Breast epithelium (tissue), 3 donors: ENCODE measurements around the gene PIGQ.

Experiments used
- CTCF ChIP-seq, 3 donors: fragments of 450-650 bp; IDR thresholded peaks; one replicate each; pipeline ENCODE4 v1.5.1; 2016 to 2017; ENCODE audit warnings: antibody characterized with exemption in 3 of 3, mild to moderate bottlenecking in 3 of 3, moderate library complexity in 3 of 3
- POLR2A ChIP-seq: fragments of 450-650 bp; IDR thresholded peaks from one replicate; pipeline ENCODE4 v1.6.1; 2016; ENCODE audit warnings: antibody characterized with exemption, mild to moderate bottlenecking, moderate library complexity

DNA sequence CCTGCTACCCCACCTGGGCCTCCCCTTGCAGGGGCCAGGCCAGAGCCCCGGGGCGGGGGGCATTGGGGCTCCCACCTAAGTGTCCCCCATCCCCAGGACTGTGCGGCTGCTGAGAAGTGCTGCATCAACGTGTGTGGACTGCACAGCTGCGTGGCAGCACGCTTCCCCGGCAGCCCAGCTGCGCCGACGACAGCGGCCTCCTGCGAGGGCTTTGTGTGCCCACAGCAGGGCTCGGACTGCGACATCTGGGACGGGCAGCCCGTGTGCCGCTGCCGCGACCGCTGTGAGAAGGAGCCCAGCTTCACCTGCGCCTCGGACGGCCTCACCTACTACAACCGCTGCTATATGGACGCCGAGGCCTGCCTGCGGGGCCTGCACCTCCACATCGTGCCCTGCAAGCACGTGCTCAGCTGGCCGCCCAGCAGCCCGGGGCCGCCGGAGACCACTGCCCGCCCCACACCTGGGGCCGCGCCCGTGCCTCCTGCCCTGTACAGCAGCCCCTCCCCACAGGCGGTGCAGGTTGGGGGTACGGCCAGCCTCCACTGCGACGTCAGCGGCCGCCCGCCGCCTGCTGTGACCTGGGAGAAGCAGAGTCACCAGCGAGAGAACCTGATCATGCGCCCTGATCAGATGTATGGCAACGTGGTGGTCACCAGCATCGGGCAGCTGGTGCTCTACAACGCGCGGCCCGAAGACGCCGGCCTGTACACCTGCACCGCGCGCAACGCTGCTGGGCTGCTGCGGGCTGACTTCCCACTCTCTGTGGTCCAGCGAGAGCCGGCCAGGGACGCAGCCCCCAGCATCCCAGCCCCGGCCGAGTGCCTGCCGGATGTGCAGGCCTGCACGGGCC, 62.9 kb downstream of the PIGQ start:
- TF ChIP-seq CTCF (IDR thresholded peaks at IDR 0.05) (no peak), POLR2A (no peak)
